Stimulated activated memory B cell treated with anti-CD40 and anti-IgM and Interleukin-4, amounts not matched to agents 10 μg/mL and 1 μg/mL and 100 μg/mL, for 72 hours (primary cell): Measurements from ENCODE around the gene P4HA2.
A peak's percentile ranks its signal among the peaks of the same experiment; 100 is the strongest.

Experiments used
- ATAC-seq: fragments of 150-1000 bp; cut with Tn5 transposase; 2 replicates; pipeline ENCODE4 v1.10.0; 2021
- H3K27ac Mint-ChIP-seq: one replicate; pipeline ENCODE4 v1.8.0; 2022; ENCODE audit warnings: mild to moderate bottlenecking, mixed read lengths
- H3K27me3 Mint-ChIP-seq: one replicate; pipeline ENCODE4 v1.8.0; 2022; ENCODE audit warnings: mixed read lengths
- H3K36me3 Mint-ChIP-seq: one replicate; pipeline ENCODE4 v1.8.0; 2022; ENCODE audit warnings: mixed read lengths
- H3K4me1 Mint-ChIP-seq: one replicate; pipeline ENCODE4 v1.8.0; 2022; ENCODE audit warnings: mixed read lengths
- H3K4me3 Mint-ChIP-seq: one replicate; pipeline ENCODE4 v1.8.0; 2022; ENCODE audit warnings: mild to moderate bottlenecking, moderate library complexity, mixed read lengths
- H3K9me3 Mint-ChIP-seq: one replicate; pipeline ENCODE4 v1.8.0; 2022; ENCODE audit warnings: mixed read lengths

The P4HA2 gene

DNA sequence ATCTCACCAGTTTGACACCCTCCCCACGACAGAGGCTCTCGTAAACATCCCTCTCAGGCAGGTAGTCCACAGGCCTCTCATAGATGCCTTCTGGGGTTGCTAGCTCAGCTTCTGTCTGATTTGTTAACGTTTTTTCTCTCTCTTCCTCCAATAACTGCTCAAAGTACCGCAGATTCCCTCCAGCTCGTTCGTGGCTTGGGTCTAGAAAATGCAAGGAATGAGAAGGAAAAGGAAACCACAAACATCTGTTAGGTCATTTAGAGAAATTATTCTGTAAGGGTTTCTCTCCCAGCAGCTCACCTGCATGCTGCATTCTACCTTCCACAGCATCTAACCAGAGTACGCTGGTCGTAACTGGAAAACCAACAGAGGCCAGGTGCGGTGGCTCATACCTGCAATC lies 18.5 kb downstream of the P4HA2 start:
- Mint-ChIP-seq H3K9me3 (no peaks in the 10 kb centered on the region), H3K27ac (no peak overlapping the region), H3K27me3 (no peaks in the 10 kb centered on the region), H3K4me3 (no peak overlapping the region), H3K36me3 (peaks cover 25% of the 10 kb centered on the region), H3K4me1 (peaks cover 23% of the 10 kb centered on the region)
- ATAC-seq, result no peak

DNA sequence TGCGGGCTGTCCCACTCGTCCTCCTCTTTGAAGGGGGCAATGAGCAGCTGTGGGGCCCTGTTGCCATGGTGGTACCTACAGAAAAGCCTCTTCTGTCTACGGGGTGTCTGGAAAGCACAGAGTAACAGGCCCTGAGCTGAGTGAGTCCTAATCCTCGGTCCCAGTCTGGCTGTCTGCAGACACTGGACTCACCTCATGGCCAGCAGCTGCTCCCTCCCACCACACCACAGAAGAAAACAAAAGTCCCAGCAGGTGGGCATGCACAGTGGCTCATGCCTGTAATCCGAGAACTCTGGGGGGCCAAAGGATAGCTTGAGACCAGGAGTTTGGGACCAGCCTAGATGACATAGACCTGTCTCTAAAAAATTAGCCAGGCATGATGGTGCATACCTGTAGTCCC lies 19.9 kb downstream of the P4HA2 start:
- Mint-ChIP-seq H3K27ac (no peak overlapping the region), H3K27me3 (no peaks in the 10 kb centered on the region), H3K4me1 (peaks cover 34% of the 10 kb centered on the region), H3K36me3 (peaks cover 25% of the 10 kb centered on the region), H3K9me3 (no peaks in the 10 kb centered on the region), H3K4me3 (no peak overlapping the region)
- ATAC-seq, result no peak

DNA sequence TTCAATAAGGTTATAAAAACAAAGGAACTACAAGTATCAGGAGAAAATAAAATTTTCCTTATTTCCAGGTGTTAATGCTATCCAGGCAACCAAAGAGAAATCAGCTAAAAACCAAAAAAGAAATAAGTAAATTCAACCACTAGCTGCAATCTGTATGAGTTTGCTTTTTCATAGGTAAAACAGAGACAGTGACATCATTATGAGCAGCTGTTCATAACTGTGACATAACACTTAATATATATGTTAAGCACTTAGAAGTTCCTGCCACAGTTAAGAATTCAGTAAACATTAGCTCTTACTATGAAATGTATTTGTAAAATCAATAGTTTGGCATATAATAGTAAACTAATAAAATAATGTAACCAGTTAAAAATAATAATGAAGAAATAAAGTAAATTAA lies 20.9 kb downstream of the P4HA2 start:
- no peaks in the 10 kb centered on the region for H3K27me3 Mint-ChIP-seq
- H3K36me3 Mint-ChIP-seq, result peaks cover 25% of the 10 kb centered on the region
- H3K9me3 Mint-ChIP-seq, result no peaks in the 10 kb centered on the region
- H3K4me1 Mint-ChIP-seq, result peaks cover 36% of the 10 kb centered on the region
- no peak for ATAC-seq
- no peak overlapping the region for H3K27ac Mint-ChIP-seq
- no peak overlapping the region for H3K4me3 Mint-ChIP-seq

DNA sequence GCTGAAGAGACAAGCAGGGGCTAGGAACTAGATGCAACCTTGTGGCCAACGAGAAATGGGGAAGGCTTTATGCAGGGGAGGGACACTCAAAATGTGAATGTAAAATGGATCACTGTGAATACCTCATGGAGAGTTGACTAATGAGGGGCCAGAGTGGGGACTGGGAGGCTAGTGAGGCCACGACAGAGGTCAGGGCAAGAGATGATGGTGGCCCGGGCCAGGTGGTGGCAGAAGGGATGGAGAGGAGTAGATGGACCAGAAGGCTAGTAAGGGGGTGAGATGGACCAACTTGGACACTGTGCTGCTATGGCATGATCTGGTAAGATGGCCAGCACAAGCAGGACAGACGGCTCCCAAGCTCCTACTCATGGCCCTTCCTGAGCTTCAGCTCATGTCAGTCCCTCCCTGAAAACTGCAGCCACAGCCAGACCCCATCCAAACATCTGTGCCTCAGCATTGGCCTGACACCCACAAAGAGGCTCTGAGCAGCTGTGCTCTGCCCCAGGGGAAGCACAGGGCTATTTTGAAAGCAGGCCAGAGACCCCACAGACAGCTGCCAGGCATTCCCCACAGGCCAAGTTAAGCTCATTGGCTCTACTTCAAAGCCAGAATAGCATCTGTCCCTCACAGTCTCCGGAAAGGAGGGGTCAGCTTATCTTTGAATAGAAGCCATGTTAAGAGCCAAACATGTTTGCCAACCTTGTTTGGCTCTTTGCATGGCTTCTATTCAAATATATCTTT lies 22.1 kb downstream of the P4HA2 start:
- H3K9me3 Mint-ChIP-seq, result no peaks in the 10 kb centered on the region
- H3K4me1 Mint-ChIP-seq, result peaks cover 36% of the 10 kb centered on the region
- peak overlapping the region; percentile 0 for H3K27ac Mint-ChIP-seq
- ATAC-seq, result peak; percentile 38
- no peaks in the 10 kb centered on the region for H3K27me3 Mint-ChIP-seq
- H3K36me3 Mint-ChIP-seq, result peaks cover 25% of the 10 kb centered on the region
- H3K4me3 Mint-ChIP-seq, result no peak overlapping the region

DNA sequence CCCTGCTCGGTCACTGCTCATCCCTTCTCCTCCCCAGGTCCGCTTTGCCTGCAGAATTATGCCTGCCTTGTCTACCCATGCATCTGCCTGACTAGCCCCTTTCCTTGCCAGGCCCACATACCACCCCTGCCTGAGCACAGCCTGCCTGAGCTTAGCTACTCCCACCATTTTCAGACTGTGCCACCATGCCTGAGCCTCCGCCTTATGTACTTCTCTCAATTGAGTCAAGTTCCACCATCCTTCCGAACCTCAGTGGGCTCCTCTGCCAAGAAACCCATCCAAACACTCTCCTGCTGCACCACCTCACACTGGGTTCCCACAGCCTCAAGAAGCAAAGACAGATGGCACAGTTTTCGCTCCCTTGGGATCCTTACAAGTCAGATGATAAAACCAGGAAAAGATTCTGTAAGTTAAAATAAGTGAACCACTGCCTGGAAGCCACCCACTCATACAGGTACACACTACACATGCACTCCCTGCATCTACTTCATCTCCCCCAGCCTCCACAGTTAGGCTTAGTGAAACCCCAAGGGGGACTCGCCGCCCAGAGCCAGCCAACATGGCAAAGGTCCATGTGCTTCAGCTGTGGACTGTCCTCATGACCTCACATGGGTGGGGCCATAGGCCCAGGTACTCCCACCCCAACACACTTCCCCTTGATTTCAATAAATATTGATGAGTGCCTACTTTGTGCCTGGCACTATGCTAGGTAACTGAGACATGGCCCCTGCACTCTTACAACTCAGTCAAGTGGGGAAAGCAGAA lies 23.1 kb downstream of the P4HA2 start:
- Mint-ChIP-seq H3K27ac (peak overlapping the region; percentile 0), H3K36me3 (peaks cover 25% of the 10 kb centered on the region), H3K4me1 (peaks cover 36% of the 10 kb centered on the region)

DNA sequence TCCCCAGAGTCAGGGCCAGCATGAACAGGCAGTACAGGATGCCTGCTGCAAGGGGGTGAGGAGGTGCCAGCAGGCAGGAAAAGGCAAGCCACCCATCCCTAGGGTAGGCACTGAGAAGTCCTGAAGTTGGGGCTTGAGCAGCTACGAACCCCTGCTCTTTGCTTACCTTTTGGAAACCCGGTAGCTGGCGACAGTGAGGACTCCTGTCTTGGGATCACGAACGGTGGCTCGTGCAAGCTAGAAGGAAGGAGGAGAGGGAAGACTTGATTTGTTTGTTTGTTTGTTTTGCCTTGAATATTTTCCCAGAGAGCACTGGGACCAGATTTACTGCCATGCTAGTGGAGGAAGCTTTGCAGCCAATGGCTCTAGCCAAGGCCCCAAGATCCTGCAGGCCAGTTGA lies 23.7 kb downstream of the P4HA2 start:
- H3K27ac Mint-ChIP-seq, result peak overlapping the region; percentile 73
- no peak for ATAC-seq
- H3K36me3 Mint-ChIP-seq, result peaks cover 27% of the 10 kb centered on the region
- peaks cover 36% of the 10 kb centered on the region for H3K4me1 Mint-ChIP-seq
- H3K4me3 Mint-ChIP-seq, result no peak overlapping the region
- H3K27me3 Mint-ChIP-seq, result no peaks in the 10 kb centered on the region
- no peaks in the 10 kb centered on the region for H3K9me3 Mint-ChIP-seq

More for the DNA sequence above, 23.1 kb downstream of the P4HA2 start:
- Mint-ChIP-seq H3K9me3 (no peaks in the 10 kb centered on the region), H3K4me3 (no peak overlapping the region), H3K27me3 (no peaks in the 10 kb centered on the region)
- ATAC-seq, result no peak

DNA sequence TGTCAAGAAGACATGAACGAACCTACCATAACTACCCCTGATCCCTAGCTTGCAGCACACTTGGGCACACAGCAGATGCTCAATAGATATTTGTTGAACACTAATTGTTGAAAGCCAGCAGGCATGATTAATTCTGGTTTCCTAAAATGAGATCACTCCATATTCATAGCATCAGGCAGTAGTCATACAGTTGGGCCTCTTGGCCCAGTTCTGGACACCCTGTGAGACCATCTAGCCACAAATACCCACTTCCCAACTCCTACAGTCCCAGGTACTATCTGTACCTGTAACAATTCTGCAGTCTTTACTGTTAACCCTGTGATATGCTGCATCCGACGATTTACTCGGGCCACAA lies 24.2 kb downstream of the P4HA2 start:
- Mint-ChIP-seq H3K36me3 (peaks cover 29% of the 10 kb centered on the region), H3K27ac (peak overlapping the region; percentile 73), H3K4me3 (no peak overlapping the region), H3K27me3 (no peaks in the 10 kb centered on the region), H3K4me1 (peaks cover 36% of the 10 kb centered on the region), H3K9me3 (no peaks in the 10 kb centered on the region)
- peak; percentile 46 for ATAC-seq

DNA sequence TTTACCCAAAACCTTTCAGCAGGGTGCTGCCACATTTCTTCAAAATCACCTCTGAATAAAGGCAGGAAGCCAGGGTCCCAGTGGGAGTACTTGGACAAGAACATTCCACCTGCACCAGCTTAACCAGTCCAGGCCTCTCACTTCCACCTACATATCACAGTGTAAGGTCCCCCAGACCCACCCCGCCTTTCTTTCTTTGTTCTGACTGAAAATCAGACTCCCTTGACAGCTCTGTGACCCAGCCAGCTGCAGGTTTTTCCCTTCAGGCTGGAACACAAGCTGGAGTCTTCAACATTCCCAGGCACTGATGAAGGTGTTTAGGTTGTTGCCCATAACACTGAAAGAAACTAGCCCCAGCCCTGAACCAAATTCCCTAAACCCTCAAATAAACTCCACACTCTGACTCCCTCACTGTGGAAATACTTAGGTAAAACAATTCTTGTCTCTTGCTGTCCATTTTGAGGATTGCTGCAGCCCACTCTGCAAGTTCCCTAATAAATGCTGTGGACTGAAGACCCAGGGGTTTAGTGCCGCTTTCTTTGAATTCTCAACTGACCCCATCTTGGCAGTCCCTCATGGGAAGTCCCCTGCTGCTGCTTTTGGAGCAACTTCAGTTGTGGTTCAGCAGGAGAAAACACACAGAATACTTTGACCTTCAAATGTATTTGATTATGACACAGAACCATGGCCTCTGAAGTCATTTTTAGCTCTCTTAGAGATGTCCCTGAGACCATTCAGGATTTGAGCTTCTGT lies 24.8 kb downstream of the P4HA2 start:
- H3K36me3 Mint-ChIP-seq, result peaks cover 25% of the 10 kb centered on the region
- no peak overlapping the region for H3K4me3 Mint-ChIP-seq
- peak; percentile 48 for ATAC-seq
- peaks cover 32% of the 10 kb centered on the region for H3K4me1 Mint-ChIP-seq
- H3K9me3 Mint-ChIP-seq, result no peaks in the 10 kb centered on the region
- H3K27ac Mint-ChIP-seq, result peak overlapping the region; percentile 73
- no peaks in the 10 kb centered on the region for H3K27me3 Mint-ChIP-seq

DNA sequence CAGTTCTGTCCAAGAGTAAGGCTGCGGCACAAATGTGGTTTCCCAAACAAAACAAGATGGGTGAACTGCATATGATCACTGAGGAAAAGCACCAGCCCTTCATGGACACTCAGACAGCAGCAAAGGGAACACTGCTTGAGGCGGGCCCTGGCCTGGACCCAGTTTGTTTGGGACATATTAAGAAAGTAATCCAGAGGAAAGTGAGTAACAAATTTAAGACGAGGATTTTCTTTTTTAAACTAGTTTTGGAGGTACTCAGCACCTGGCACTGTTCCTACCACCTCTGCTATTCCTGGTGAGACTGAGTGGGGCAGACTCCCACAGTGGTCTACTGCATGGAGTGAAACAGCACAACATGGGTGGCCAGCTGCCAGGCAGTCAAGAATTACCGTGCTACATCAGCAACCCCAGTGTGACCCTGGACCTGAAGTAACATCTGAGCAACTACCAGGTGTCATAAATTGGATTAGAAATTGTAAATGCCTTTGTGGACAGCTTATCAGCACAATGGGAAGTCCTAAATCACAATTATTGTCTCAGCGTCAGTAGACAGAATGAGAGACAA lies 28.5 kb downstream of the P4HA2 start:
- ATAC-seq, result no peak
- H3K9me3 Mint-ChIP-seq, result no peaks in the 10 kb centered on the region
- H3K27ac Mint-ChIP-seq, result no peak overlapping the region
- H3K4me3 Mint-ChIP-seq, result no peak overlapping the region
- no peaks in the 10 kb centered on the region for H3K27me3 Mint-ChIP-seq
- H3K36me3 Mint-ChIP-seq, result peaks cover 5% of the 10 kb centered on the region
- H3K4me1 Mint-ChIP-seq, result peaks cover 14% of the 10 kb centered on the region

DNA sequence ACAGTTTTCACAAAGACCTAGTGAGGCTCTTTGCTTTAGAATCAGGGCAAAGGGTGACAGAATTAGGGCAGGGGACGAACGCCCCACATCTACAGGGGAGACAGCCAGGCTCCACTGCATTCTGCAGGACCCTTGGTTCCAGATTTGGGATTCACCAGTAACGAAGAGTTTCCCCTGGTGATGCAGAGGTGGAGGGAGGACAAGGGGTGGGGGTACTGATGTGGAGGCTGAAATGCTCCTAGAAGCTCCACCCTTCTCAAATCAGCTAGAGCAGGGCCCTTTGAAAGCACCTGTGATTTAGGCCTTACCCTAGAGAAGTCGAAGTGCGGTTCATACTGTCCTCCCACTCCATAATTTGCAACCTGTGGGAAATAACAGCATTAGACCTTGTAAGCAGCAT lies 29.1 kb downstream of the P4HA2 start:
- no peak overlapping the region for H3K27ac Mint-ChIP-seq
- H3K4me3 Mint-ChIP-seq, result no peak overlapping the region
- H3K36me3 Mint-ChIP-seq, result peaks cover 4% of the 10 kb centered on the region
- peaks cover 10% of the 10 kb centered on the region for H3K4me1 Mint-ChIP-seq
- ATAC-seq, result no peak
- H3K27me3 Mint-ChIP-seq, result no peaks in the 10 kb centered on the region
- H3K9me3 Mint-ChIP-seq, result no peaks in the 10 kb centered on the region

DNA sequence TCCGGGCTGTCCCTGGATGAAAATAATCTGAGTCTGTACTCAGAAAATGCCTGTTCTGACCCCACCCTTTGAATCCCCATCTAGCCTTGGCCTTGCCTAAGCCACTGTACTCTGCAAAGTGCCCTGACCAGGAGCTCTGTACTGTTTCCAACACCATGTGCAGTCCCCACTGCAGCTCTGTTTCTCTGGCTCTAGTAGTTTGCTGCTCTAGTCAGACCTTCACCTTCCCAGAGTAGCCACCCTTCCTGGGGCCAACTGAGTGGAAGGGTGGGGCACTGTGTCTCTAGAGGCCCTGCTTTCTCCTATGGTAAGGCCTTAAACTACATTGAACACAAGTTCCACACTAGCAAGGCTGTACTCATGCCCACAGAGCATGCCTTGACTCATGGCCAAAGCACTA lies 31.9 kb downstream of the P4HA2 start:
- Mint-ChIP-seq H3K27ac (no peak overlapping the region), H3K27me3 (no peaks in the 10 kb centered on the region)

DNA sequence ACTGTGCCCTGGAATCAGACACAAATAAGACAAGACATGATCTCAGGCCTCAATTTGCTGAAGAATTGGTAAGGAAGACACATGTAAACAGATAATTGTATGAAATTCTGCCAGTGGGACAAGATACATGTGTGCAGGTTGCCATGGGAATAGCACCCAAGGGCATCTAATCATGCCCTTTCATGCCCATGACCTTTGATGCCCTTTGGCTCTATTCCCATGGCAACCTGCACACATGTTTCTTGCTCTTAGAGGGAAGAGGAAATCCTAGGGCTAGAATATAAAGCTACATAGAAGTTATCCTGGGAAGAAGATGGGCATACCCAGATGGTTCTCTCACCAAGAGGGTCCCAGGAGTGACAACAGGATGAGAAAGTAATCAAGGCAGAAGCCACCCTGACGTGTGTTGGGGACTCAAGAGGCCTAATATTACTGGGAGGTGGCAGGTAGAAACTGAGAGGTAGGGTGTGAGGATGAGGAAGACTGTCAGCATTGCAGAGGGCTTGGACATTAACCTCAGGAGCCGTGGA lies 34.4 kb downstream of the P4HA2 start:
- H3K27ac Mint-ChIP-seq, result no peak overlapping the region
- H3K36me3 Mint-ChIP-seq, result no peaks in the 10 kb centered on the region

More for the DNA sequence above, 31.9 kb downstream of the P4HA2 start:
- Mint-ChIP-seq H3K36me3 (peaks cover 4% of the 10 kb centered on the region), H3K4me3 (no peak overlapping the region), H3K9me3 (no peaks in the 10 kb centered on the region), H3K4me1 (no peaks in the 10 kb centered on the region)
- no peak for ATAC-seq

DNA sequence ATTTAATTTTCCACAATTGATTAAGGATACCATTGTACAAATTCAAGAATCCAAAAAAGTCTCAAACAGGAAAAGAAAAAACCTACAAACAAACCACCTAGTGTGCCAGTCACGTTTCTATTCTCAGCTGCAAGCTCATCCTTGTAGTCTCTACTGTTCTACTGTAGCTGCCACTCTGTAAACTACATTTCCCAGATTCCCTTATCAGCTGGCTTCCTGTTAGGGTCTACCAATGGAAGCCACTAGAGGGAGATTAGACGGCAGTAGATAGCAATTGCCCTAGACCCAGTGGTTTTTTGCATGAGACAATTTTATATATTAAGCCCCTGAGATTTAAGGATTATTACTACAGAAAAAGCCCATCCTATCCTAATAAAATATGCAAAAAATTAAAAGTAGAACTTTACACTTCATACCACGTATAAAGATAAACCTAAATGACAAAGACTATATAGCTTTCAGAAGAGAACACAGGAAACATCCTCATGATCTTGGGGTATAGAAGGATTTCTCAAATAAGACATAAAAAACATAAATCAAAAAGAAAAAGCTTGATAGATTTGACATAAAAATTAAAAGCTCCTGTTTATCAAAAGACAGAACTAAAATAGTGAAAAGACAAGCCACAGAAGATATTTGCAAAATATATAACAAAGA lies 37.4 kb downstream of the P4HA2 start:
- no peaks in the 10 kb centered on the region for H3K4me1 Mint-ChIP-seq
- no peak overlapping the region for H3K4me3 Mint-ChIP-seq
- H3K36me3 Mint-ChIP-seq, result no peaks in the 10 kb centered on the region
- no peaks in the 10 kb centered on the region for H3K9me3 Mint-ChIP-seq
- ATAC-seq, result peak; percentile 90
- H3K27ac Mint-ChIP-seq, result no peak overlapping the region
- peaks cover 10% of the 10 kb centered on the region for H3K27me3 Mint-ChIP-seq

More for the DNA sequence above, 34.4 kb downstream of the P4HA2 start:
- H3K27me3 Mint-ChIP-seq, result peaks cover 10% of the 10 kb centered on the region
- H3K4me1 Mint-ChIP-seq, result no peaks in the 10 kb centered on the region
- H3K9me3 Mint-ChIP-seq, result no peaks in the 10 kb centered on the region
- ATAC-seq, result no peak
- H3K4me3 Mint-ChIP-seq, result no peak overlapping the region

DNA sequence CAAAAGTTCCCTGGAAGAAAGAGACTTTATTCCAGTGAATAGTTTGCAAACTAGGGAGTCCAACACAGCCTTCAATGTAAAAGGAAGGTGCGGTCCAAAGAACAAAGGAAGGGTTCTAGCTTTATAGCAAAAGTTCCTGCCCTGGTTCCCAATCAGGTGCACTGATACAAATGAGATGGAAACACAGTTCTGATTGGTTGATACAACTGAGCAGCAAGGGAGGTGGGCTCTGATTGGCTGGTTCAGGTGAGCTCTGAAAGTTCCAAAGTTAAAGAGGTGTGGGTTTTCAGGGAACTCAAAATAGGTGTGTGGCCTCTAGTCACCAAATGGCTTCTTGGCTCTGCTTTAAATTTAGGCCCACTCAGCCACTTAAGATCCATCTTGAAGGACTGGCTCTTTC lies 43.1 kb downstream of the P4HA2 start:
- Mint-ChIP-seq H3K9me3 (peaks cover 3% of the 10 kb centered on the region), H3K27me3 (peaks cover 10% of the 10 kb centered on the region), H3K36me3 (no peaks in the 10 kb centered on the region), H3K4me3 (no peak overlapping the region), H3K27ac (no peak overlapping the region), H3K4me1 (peaks cover 13% of the 10 kb centered on the region)
- no peak for ATAC-seq

DNA sequence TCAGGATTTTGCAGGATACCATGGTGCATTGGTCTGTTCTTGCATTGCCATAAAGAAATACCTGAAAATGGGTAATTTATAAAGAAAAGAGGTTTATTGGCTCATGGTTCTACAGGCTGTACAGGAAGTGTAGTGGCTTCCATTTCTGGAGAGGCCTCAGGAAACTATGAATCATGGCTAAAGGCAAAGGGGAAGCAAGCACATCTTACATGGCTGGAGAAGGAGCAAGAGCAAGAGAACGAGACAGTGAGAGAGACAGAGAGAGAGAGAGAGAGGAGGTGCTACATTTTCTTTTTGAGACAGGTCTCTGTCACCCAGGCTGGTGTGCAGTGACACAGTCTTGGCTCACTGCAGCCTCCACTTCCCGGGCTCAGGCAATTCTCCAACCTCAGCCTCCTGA lies 43.9 kb downstream of the P4HA2 start:
- Mint-ChIP-seq H3K27me3 (peaks cover 4% of the 10 kb centered on the region), H3K4me3 (no peak overlapping the region), H3K27ac (no peak overlapping the region), H3K36me3 (no peaks in the 10 kb centered on the region), H3K9me3 (peaks cover 3% of the 10 kb centered on the region), H3K4me1 (peaks cover 21% of the 10 kb centered on the region)
- ATAC-seq, result no peak
